ENCODE data around the gene BTAF1.
A peak's percentile ranks its signal among the peaks of the same experiment; 100 is the strongest.
"Not testable (repeated sequence)": the region's sequence is repeated elsewhere in the genome, so short reads cannot be mapped to it uniquely, and the experiment has no call there.

Gene BTAF1

DNA sequence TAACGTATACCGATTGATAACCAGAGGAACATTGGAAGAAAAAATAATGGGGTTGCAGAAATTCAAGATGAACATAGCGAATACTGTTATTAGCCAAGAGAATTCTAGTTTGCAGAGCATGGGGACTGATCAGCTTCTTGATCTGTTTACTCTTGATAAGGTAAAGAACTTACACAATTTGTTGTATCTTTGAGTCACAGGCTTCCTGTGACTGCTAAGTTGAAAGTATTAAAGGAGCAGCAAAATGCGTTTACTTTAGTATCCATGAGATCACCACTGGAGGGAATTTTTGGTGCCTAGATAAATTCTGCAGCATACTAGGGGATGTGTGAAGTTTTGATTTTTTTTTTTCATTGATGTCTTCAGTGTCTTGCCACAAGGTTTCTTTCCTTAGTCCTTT is 103.6 kb downstream of the BTAF1 start:
- FAIRE-seq (no peak), DNase-seq (ENCODE audit: insufficient read length, low spot score) (no peak)
- TF ChIP-seq POLR2A (IDR thresholded peaks at IDR 0.05; ENCODE audit: low read depth, low read length) = no peak

DNA sequence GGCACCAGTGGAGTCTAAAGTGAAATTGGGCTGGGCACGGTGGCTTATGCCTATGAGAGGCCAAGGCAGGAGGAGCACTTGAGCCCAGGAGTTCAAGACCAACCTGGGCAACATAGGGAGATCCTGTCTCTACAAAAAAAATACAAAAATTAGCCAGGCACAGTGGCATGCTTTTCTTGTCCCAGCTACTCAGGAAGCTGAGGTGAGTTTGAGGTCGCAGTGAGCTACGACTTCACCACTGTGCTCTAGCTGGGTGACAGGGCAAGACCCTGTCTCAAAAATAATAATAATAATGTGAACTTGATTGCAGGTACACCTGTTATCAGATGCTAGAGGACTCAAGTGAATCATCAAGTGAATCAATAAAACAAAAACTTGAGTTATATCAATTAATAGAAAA is 108.0 kb downstream of the BTAF1 start:
- DNase-seq (ENCODE audit: insufficient read length, low spot score) (no peak), FAIRE-seq (no peak)
- TF ChIP-seq POLR2A (IDR thresholded peaks at IDR 0.05; ENCODE audit: low read depth, low read length) = no peak

DNA sequence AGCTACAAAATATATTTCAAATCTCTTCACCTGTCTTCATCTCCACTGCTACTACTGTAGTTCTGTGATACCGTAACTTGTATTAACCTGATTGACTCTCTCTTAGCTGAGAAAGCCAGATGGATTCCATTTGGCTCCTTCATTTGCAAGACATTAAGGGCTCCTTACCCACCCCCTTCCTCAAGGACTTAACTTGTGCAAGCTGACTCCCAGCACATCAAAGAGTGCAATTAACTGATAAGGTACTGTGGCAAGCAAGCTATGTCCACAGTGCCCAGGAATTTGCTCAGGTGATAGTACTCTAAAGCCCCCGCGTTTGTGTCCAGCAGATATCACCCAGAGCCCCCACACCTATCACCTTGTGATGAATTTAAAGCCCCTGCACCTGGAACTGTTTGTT is 109.5 kb downstream of the BTAF1 start:
- not testable (repeated sequence) for DNase-seq (ENCODE audit: insufficient read length, low spot score); FAIRE-seq

DNA sequence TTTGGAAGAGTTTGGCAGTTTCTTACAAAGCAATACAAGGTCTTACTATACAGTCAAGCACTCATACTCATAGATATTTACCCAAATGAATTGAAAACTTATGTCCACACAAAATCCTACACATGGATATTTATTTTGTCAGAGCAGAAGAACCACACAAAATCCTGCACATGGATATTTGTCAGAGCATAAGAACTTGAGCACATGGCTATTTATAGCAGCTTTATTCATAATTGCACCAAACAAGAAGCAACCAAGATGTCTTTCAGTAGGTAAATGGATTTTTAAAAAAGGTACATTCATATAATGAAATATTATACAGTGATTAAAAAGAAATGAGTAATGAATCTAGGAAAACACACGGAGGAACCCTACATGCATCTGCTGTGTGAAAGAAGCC is 115.4 kb downstream of the BTAF1 start:
- DNase-seq (ENCODE audit: insufficient read length, low spot score) (no peak), FAIRE-seq (no peak)

DNA sequence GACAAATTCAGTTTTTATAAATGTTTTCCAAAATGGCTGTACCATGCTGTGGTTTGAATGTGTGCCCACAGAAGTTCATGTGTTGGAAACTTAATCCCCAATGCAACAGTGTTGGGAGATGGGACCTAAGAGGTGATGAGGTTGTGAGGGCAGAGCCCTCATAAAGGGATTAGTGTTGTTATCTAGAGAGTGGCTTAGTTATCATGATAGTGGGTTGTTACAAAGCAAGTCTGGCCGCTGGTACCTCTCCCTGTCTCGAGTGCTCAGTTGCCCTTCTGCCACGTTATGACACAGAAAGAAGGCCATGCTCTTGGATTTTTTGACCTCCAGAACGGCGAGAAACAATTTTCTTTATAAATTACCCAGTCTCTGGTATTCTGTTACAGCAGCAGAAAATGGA is 119.0 kb downstream of the BTAF1 start:
- no peak for FAIRE-seq
- DNase-seq (ENCODE audit: insufficient read length, low spot score) = no peak
- TF ChIP-seq POLR2A (IDR thresholded peaks at IDR 0.05; ENCODE audit: low read depth, low read length) = no peak

More for the DNA sequence above, 115.4 kb downstream of the BTAF1 start:
- TF ChIP-seq POLR2A (IDR thresholded peaks at IDR 0.05; ENCODE audit: low read depth, low read length) = no peak

DNA sequence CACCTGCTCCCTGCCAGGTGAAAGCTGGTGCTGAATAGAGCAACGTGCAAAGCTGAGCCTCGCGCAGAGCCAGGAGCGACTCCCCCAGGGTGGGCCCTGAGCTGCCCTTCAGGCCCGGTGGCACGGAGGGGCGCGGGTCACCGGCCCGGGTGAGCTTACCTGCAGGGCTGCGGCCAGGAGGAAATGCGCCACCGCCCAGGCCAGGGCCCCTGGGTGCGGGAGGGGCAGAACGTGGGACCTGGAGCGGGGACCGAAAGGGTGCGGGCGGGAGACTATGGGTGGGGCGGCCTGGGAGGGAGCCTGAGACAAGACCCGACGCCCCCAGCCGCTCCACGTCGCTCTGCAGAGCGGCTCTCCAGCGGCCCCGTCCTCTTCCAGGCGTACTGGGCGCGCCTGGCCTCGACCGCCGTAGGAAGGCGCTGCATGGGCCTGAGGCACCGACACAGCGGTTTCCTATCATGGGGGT is 122.1 kb downstream of the BTAF1 start:
- TF ChIP-seq POLR2A (IDR thresholded peaks at IDR 0.05; ENCODE audit: low read depth, low read length) = no peak
- DNase-seq (ENCODE audit: insufficient read length, low spot score) (no peak), FAIRE-seq (no peak)

DNA sequence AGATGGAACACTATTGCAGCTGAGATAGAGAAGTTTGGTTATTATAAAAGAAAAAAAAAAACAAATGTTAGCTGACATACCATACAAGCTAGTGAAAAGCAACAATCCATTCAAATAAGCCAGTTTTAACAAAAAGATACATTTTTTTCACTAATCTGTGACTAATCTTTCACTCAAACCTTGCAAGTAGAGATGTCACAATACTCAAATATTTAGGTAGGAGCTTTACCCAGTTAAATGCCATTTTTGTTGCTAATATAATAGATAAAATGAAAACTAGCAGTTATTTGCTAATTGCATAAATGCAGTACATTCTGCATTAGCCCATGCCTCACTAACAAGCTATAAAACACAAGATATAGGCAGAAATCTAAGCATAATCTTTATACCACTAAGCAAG is 123.6 kb downstream of the BTAF1 start:
- DNase-seq (ENCODE audit: insufficient read length, low spot score) (no peak), FAIRE-seq (no peak)
- no peak for TF ChIP-seq POLR2A (IDR thresholded peaks at IDR 0.05; ENCODE audit: low read depth, low read length)

DNA sequence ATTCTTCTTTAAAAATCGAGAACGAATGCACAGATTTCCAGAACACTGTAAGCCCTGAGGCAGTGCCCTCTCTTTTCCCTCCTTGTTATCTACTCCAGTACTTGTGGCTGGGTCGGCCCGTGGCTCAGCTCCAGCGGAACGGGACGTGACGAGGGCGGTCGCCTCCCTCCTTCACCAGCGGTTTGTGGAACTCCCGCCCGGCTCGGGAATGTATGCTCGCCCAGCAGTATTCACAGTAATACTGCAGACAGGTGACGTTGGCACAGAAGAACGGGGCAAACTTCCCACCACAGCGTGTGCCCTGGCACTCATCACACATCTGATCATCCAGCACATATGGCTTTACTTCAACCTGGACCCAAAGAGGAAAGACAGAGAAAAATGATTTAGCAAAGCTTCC is 128.5 kb downstream of the BTAF1 start:
- FAIRE-seq = no peak
- TF ChIP-seq POLR2A (IDR thresholded peaks at IDR 0.05; ENCODE audit: low read depth, low read length) = no peak
- no peak for DNase-seq (ENCODE audit: insufficient read length, low spot score)

DNA sequence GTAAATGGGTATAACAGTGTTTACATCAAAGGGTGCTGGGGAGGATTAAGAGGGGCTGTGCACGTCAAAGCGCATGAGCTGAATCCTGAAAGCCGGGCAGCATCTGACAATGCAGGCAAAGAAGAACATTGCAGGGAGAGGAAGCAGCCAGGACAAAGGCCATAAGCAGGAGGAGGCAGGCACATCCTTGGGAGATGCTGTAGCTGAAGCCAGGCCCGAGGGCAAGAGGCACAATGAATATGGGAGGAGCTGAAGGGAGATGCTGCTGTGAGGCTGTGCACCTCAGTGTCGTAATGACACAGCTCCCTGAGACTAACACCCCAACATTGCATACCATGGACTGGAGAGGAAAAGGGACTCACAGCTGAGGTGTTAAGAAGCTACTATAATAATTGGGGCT is 129.2 kb downstream of the BTAF1 start:
- DNase-seq (ENCODE audit: insufficient read length, low spot score) = no peak
- FAIRE-seq = no peak
- no peak for TF ChIP-seq POLR2A (IDR thresholded peaks at IDR 0.05; ENCODE audit: low read depth, low read length)

DNA sequence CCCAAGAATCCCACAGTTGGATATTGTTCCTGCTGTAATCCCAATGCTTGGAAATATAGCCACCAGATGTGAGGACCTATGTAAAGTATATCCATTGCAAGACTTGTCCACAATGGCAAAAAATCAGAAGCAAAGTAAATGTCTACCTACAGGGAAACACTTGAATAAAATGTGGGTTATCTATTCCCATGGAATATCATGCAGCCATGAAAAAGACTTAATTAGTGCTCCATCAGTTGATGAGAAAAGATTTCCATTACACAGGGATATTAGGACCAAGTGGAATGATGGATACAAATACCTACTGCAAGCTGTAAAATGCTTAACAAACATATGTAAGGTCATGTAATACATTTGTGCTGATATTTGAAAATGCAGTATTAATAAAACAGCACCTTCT is 131.2 kb downstream of the BTAF1 start:
- TF ChIP-seq POLR2A (IDR thresholded peaks at IDR 0.05; ENCODE audit: low read depth, low read length) = no peak
- no peak for DNase-seq (ENCODE audit: insufficient read length, low spot score)
- FAIRE-seq = peak; percentile 62

DNA sequence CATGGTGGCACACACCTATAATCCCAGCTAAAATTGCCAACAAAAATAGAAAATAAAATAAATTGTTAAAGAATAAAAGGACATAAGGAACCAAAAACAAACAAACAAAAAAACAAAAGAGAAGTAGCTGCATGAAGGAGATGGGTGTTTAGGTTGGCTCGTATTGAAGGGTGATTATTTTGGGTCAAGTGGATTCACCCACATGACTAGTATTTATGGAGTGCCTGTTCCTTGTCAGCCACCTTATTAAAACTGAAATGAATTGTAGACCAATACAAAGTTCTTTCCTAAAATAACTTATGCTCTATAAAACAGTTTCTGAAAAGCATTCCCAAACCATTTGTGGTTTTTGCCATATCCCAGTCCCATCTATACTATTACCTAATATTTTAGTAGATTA is 138.7 kb downstream of the BTAF1 start:
- no peak for DNase-seq (ENCODE audit: insufficient read length, low spot score)
- no peak for FAIRE-seq
- TF ChIP-seq POLR2A (IDR thresholded peaks at IDR 0.05; ENCODE audit: low read depth, low read length) = no peak

DNA sequence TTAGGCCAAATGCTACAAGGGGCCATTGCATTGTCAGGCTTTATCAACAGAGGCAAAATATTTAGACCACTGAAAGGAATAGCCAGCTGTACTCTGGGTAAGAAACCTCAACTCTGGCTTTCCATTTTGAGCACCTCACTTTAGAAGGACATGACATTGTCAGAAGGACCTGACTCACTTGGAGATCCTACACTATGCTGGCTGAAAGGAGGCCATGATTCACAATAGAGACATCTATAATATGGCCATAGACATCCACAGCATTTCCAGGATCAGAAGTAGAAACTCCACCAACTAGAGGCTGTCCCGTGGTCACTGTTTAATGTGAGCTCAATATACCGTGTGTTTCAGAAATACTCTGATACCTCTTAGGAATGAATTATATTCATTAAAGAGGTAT is 140.9 kb downstream of the BTAF1 start:
- TF ChIP-seq POLR2A (IDR thresholded peaks at IDR 0.05; ENCODE audit: low read depth, low read length) = no peak
- DNase-seq (ENCODE audit: insufficient read length, low spot score) = no peak
- peak; percentile 62 for FAIRE-seq

DNA sequence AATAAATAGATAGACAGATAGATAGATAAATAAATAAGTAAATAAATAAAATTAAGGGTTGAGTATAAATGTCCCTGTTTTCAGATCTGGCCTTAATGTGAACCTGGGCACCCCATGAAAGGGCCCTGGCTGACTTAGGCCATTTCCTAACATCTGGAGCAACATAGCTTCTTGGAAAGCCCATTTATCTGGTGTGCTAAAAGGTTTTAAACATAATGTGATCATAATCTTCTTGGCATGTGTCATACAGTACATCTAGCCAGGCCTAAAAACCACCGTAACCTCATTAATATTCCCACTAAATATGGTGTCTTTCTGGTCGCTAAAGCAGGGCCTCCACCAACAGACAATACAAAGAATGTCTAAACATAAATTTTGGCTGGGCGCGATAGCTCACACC is 142.8 kb downstream of the BTAF1 start:
- no peak for FAIRE-seq
- no peak for TF ChIP-seq POLR2A (IDR thresholded peaks at IDR 0.05; ENCODE audit: low read depth, low read length)
- no peak for DNase-seq (ENCODE audit: insufficient read length, low spot score)

DNA sequence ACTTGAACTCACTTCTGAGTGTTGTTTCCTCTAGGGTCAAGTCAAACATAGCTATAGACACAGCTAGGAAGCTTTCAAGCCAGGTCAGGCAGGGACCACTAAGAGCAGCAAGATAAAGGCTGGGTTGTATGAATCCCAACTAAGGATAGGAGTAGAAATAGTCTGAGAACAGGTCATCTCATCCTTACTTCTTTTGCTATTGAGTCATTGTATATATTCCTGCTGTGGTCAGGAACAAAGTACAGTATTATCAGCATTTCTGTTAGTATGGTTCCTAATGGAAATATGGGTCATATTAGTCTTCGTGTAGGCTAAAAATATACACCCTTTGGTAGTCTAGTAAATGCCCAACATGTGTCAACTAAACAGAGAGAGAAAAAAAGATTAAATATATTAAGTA is 145.3 kb downstream of the BTAF1 start:
- DNase-seq (ENCODE audit: insufficient read length, low spot score) (no peak), FAIRE-seq (peak; percentile 91)
- no peak for TF ChIP-seq POLR2A (IDR thresholded peaks at IDR 0.05; ENCODE audit: low read depth, low read length)

DNA sequence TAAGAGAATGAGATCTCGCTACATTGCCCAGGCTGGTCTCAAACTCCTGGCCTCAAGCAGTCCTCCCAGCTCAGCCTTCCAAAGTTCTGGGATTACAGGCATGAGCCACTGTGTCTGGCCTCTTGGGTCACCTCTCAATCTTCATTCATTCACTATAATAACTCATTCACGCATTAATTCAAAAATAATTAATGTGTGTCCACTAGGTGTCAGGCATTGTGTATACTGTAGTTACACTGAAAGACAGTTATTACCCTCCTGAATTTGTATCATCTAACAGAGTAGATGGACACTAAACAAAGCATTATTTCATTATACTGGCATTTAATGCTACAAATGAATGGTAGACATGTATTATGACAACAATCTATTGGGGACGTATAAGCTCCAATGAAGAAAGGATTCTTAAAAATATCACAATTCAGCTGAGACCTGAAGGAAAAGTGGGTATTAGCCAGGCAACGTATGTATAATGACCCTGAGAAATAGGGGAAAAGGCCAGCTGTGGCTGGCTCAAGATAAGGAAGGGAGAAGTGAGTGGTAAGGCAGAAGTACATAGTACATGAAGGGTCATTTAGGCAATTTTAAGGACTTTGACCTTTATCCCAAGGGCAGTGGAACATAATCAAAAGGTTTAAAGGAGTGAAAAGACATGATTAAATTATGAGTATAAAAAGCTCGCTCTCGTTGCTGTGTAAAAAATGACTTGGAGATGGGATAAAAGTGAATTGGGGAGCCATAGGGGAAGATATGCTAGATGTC is 150.7 kb downstream of the BTAF1 start:
- no peak for DNase-seq (ENCODE audit: insufficient read length, low spot score)
- FAIRE-seq = peak; percentile 15
- no peak for TF ChIP-seq POLR2A (IDR thresholded peaks at IDR 0.05; ENCODE audit: low read depth, low read length)

DNA sequence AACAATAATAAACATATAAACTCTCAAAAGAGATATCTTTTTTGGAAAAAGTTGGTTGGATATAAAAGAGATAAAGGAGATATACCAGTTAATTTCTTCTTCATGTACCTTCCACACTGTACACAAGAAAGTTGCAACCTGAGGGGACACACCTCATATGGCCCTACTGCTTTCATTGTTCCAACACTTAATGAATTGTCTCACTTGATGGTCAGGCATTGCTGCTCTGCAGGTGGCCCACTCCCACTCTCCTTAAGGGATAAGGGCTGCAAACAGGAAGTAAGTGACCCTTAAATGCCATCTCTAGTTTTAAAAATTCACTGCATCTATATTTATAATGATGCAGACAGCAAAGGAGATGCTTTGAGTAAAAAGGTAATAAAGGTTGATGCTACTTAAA is 152.3 kb downstream of the BTAF1 start:
- DNase-seq (ENCODE audit: insufficient read length, low spot score) (no peak), FAIRE-seq (no peak)
- TF ChIP-seq POLR2A (IDR thresholded peaks at IDR 0.05; ENCODE audit: low read depth, low read length) = no peak
